ENCODE results near the gene RNASEH2A.

The RNASEH2A gene

DNA sequence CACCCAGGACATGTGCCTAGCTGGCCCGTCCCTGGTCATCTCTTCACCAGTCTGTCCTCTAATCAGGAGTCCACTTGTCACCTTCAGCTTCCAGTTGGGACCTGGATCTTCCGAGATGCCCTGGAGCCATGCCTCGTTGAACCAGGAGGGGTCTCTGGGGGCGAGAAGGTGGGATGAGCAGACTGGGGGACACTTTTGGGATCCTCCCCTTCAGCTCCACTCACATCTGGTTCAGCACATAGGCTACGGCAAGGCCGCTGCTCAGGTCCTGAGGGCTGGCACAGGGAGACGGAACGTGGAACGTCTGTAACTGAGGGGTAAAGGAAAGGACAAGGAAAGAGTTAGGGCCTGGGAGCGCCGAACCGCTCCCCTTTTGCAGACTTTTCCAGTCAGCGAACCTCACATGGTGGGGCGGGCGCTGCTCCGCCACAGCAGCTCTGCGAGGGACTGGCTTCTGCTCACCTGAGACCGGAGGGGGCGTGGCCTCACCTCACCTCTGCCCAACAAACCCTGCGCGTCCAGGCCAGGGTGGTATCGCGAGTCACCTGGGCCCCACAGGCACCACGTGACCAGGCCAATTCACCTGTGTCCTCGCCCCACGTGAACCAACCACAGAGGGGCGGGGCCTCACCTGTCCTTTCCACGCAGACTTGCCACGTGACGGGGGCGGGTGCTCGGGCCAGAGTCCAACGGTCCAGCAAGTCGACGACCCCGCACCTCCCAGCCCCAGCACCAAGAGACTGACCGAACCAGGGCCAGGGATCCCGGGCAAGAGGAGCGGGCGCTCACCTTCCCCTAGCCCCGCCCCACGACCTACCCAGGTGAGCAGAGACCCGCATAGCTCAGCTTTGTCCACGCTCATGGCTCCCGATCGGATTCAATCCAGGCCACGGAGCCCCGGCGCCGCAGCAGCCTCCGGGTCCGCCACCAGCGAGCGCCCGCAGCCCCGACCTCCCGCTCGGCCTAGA lies 31.5 kb upstream of the RNASEH2A start, which contains the start of gene HOOK2:
TSS of gene HOOK2 (minus strand) at position 965 of the 968 bp plus-strand sequence. CDS start at position 862, 103 bp downstream.
- no peak within 1 kb of the TSS for H3K27ac ChIP-seq (ENCODE audit: low read length, poor library complexity, severe bottlenecking)
- peak within 1 kb of the TSS; percentile 66 for H4K8ac ChIP-seq (ENCODE audit: low read length)
- H4K91ac ChIP-seq (ENCODE audit: low read length), result peak within 1 kb of the TSS; percentile 30
- H2BK15ac ChIP-seq (ENCODE audit: low read depth, poor library complexity, severe bottlenecking), result no peak within 1 kb of the TSS
- H2BK120ac ChIP-seq (ENCODE audit: low read depth, low read length), result peak within 1 kb of the TSS; percentile 24
- peaks cover 17 to 23% of the 10 kb centered on the region in 2 experiments for H3K36me3 ChIP-seq (ENCODE audit: control insufficient read depth in 1 of 2, insufficient read depth in 2 of 2, low read depth in 1 of 2, low read length in 2 of 2)
- H2AFZ ChIP-seq (ENCODE audit: low read depth, low read length), result peak within 1 kb of the TSS; percentile 60
- H3K4me1 ChIP-seq (ENCODE audit: control insufficient read depth, insufficient read depth, low read depth, low read length), result peaks cover 24% of the 10 kb centered on the region
- peak within 1 kb of the TSS; percentile 68 to 91 for H3K18ac ChIP-seq (ENCODE audit: low read depth in 1 of 2, low read length in 2 of 2)
- no peak for DNase-seq
- peak within 1 kb of the TSS; percentile 37 to 81 for H3K4ac ChIP-seq (ENCODE audit: low read depth in 1 of 2, low read length in 2 of 2)
- no peak within 1 kb of the TSS for H3K23ac ChIP-seq (ENCODE audit: low read length in 2 of 2)
- peak within 1 kb of the TSS; percentile 85 for H3K9ac ChIP-seq (ENCODE audit: low read length)
- peaks cover 10% of the 10 kb centered on the region for H3K79me1 ChIP-seq (replicated peaks; ENCODE audit: low read length, poor library complexity, severe bottlenecking)
- peak within 1 kb of the TSS; percentile 3 to 9 for H2BK12ac ChIP-seq (ENCODE audit: low read length in 2 of 2)
- no peak within 1 kb of the TSS for H2AK5ac ChIP-seq (ENCODE audit: low read length, severe bottlenecking)
- H2BK5ac ChIP-seq (ENCODE audit: low read depth, low read length, poor library complexity, severe bottlenecking), result no peak within 1 kb of the TSS
- H3K4me3 ChIP-seq (ENCODE audit: insufficient read depth in 1 of 2, low read depth in 1 of 2, low read length in 2 of 2), result peak within 1 kb of the TSS; percentile 74 to 87
- no peaks in the 10 kb centered on the region for H3K27me3 ChIP-seq (ENCODE audit: control insufficient read depth in 1 of 2, insufficient read depth in 1 of 2, low read length in 2 of 2)
- H3K14ac ChIP-seq (ENCODE audit: low read length in 2 of 2), result peak within 1 kb of the TSS in 1 of 2 experiments; percentile 82
- H3K9me3 ChIP-seq (ENCODE audit: control insufficient read depth, low read length), result no peaks in the 10 kb centered on the region
- H3K4me2 ChIP-seq (ENCODE audit: low read length, poor library complexity, severe bottlenecking), result peak within 1 kb of the TSS; percentile 94
- 30% methylated on average over 40 of the region's 58 CpGs for WGBS

DNA sequence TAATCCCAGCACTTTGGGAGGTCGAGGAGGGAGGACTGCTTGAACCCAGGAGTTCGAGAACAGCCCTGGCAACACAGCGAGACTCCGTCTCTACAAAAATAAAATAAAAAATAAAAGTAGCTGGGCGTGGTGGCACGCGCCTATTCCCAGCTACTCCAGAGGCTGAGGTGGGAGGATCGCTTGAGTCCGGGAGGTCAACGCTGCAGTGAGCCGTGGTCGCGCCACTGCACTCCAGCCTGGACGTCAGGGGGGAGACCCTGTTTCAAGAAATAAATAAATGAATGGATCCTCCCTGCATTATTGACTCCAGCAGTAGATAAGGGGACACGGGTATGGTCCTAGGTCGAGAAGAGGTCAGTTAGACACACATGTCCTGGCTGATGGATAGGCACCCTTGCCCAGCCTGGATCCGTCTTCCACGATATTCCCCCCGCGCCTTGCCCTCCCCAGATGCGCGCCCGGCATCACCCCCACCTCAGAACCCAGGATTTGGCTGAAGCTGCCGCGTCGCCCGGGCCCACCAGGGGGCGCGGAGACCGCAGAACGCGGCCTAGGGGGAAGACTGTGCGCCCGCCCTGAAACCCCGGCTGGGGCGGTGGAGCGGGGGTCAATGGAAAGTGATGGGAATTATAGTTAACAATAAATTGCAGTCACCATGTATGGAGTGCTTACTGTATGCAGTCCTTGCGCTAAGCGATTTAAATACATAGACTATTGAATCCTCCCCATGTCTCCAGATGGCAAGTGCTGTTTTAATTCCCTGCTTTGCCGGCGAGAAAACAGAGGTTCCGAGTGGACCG lies 29.0 kb upstream of the RNASEH2A start:
- Histone ChIP-seq H3K4ac (ENCODE audit: low read depth in 1 of 2, low read length in 2 of 2) (peak overlapping the region in 1 of 2 experiments; percentile 82), H3K9me3 (ENCODE audit: control insufficient read depth, low read length) (no peaks in the 10 kb centered on the region), H2AK5ac (ENCODE audit: low read length, severe bottlenecking) (no peak overlapping the region), H3K18ac (ENCODE audit: low read depth in 1 of 2, low read length in 2 of 2) (peak overlapping the region; percentile 85 to 95), H3K36me3 (ENCODE audit: control insufficient read depth in 1 of 2, insufficient read depth in 2 of 2, low read depth in 1 of 2, low read length in 2 of 2) (peaks cover 4 to 9% of the 10 kb centered on the region in 2 experiments), H3K14ac (ENCODE audit: low read length in 2 of 2) (no peak overlapping the region), H3K4me2 (ENCODE audit: low read length, poor library complexity, severe bottlenecking) (peak overlapping the region; percentile 91), H3K4me3 (ENCODE audit: insufficient read depth in 1 of 2, low read depth in 1 of 2, low read length in 2 of 2) (peak overlapping the region; percentile 63 to 83), H3K4me1 (ENCODE audit: control insufficient read depth, insufficient read depth, low read depth, low read length) (peaks cover 27% of the 10 kb centered on the region), H3K27me3 (ENCODE audit: control insufficient read depth in 1 of 2, insufficient read depth in 1 of 2, low read length in 2 of 2) (no peaks in the 10 kb centered on the region), H3K9ac (ENCODE audit: low read length) (peak overlapping the region; percentile 93), H3K23ac (ENCODE audit: low read length in 2 of 2) (no peak overlapping the region), H2BK120ac (ENCODE audit: low read depth, low read length) (peak overlapping the region; percentile 87), H4K91ac (ENCODE audit: low read length) (peak overlapping the region; percentile 70), H2AFZ (ENCODE audit: low read depth, low read length) (peak overlapping the region; percentile 78), H3K27ac (ENCODE audit: low read length, poor library complexity, severe bottlenecking) (peak overlapping the region; percentile 91), H2BK12ac (ENCODE audit: low read length in 2 of 2) (peak overlapping the region; percentile 75 to 95), H4K8ac (ENCODE audit: low read length) (no peak overlapping the region), H3K79me1 (replicated peaks; ENCODE audit: low read length, poor library complexity, severe bottlenecking) (peaks cover 9% of the 10 kb centered on the region), H2BK5ac (ENCODE audit: low read depth, low read length, poor library complexity, severe bottlenecking) (no peak overlapping the region), H2BK15ac (ENCODE audit: low read depth, poor library complexity, severe bottlenecking) (no peak overlapping the region)
- DNase-seq, result peak; percentile 86
- 22% methylated on average over 31 of the region's 43 CpGs for WGBS

DNA sequence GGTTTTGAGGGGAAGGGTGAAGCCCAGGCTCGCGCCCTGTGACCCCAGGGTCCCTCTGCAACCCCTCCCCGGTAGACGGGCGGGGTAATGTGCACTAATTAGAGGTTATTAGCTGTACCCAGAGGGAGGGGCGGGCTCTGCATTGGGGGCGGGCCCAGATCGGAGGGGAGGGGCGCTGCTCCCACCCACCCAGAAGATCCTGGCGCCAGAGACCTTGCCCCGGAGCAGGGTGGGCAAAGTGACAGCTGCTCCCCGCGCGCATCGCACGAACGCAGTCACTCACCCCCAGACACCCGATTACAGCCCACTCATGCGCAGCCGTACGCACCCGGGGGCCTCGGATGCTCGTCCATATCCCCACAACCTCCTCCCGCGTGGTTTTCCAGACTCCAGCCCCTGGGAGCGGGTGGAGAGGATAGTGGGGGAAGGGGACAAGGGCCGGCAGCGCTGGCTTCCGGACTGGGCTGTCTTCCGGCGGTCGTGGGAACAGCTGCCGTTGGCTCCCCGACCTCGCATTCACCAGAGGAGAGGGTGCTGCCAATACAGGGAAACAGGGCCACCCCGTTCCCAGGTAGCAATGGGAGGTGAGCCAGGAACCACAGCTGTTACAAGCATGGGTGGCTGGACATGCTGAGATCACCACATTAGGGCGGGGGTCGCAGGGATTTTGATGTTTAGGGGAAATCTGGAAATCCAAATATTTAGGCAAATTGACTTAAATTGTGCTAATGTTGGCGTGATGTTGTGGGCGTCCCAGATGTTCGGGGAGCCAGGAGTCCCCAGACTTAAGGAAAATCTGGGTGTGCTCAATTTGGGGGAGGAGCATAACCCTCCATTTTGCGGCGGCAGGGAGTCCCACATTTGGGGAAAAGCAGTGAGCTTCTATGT lies 28.1 kb upstream of the RNASEH2A start:
- WGBS, result 3% methylated on average over 36 of the region's 44 CpGs
- Histone ChIP-seq H3K18ac (ENCODE audit: low read depth in 1 of 2, low read length in 2 of 2) (peak overlapping the region; percentile 88 to 95), H3K79me1 (replicated peaks; ENCODE audit: low read length, poor library complexity, severe bottlenecking) (peaks cover 9% of the 10 kb centered on the region)

More for the DNA sequence above, 28.1 kb upstream of the RNASEH2A start:
- H3K9ac ChIP-seq (ENCODE audit: low read length), result peak overlapping the region; percentile 93
- peak overlapping the region; percentile 78 for H2AK5ac ChIP-seq (ENCODE audit: low read length, severe bottlenecking)
- H3K14ac ChIP-seq (ENCODE audit: low read length in 2 of 2), result peak overlapping the region in 1 of 2 experiments; percentile 12
- H3K23ac ChIP-seq (ENCODE audit: low read length in 2 of 2), result no peak overlapping the region
- peak overlapping the region; percentile 85 for H2BK5ac ChIP-seq (ENCODE audit: low read depth, low read length, poor library complexity, severe bottlenecking)
- H2BK12ac ChIP-seq (ENCODE audit: low read length in 2 of 2), result peak overlapping the region; percentile 38 to 95
- peak overlapping the region; percentile 91 for H3K27ac ChIP-seq (ENCODE audit: low read length, poor library complexity, severe bottlenecking)
- peak; percentile 94 for DNase-seq
- H4K91ac ChIP-seq (ENCODE audit: low read length), result peak overlapping the region; percentile 97
- peaks cover 4 to 5% of the 10 kb centered on the region in 2 experiments for H3K36me3 ChIP-seq (ENCODE audit: control insufficient read depth in 1 of 2, insufficient read depth in 2 of 2, low read depth in 1 of 2, low read length in 2 of 2)
- peak overlapping the region; percentile 91 for H3K4me2 ChIP-seq (ENCODE audit: low read length, poor library complexity, severe bottlenecking)
- peak overlapping the region; percentile 87 for H2BK120ac ChIP-seq (ENCODE audit: low read depth, low read length)
- peak overlapping the region; percentile 63 to 83 for H3K4me3 ChIP-seq (ENCODE audit: insufficient read depth in 1 of 2, low read depth in 1 of 2, low read length in 2 of 2)
- peaks cover 33% of the 10 kb centered on the region for H3K4me1 ChIP-seq (ENCODE audit: control insufficient read depth, insufficient read depth, low read depth, low read length)
- H3K9me3 ChIP-seq (ENCODE audit: control insufficient read depth, low read length), result no peaks in the 10 kb centered on the region
- no peaks in the 10 kb centered on the region for H3K27me3 ChIP-seq (ENCODE audit: control insufficient read depth in 1 of 2, insufficient read depth in 1 of 2, low read length in 2 of 2)
- H2BK15ac ChIP-seq (ENCODE audit: low read depth, poor library complexity, severe bottlenecking), result peak overlapping the region; percentile 75
- peak overlapping the region; percentile 85 for H3K4ac ChIP-seq (ENCODE audit: low read depth in 1 of 2, low read length in 2 of 2)
- H4K8ac ChIP-seq (ENCODE audit: low read length), result peak overlapping the region; percentile 97
- no peak overlapping the region for H2AFZ ChIP-seq (ENCODE audit: low read depth, low read length)

Measured in mesenchymal stem cell (in vitro differentiated cells and primary cell).